Measurements from ENCODE around the gene DBX2.

DBX2 gene

GRCh38 chr12:45042599-45042998, 8.3 kb downstream of the DBX2 start:
- no peak overlapping the region for H3K4me3 ChIP-seq (ENCODE audit: low read length)
- TF ChIP-seq CTCF (conservative IDR thresholded peaks at IDR 0.05; ENCODE audit: low read depth, low read length) = no peak
- no peak for DNase-seq (ENCODE audit: low read depth)

- TF ChIP-seq CTCF (conservative IDR thresholded peaks at IDR 0.05; ENCODE audit: low read depth, low read length) = no peak
- H3K4me3 ChIP-seq (ENCODE audit: low read length) = no peak overlapping the region
- DNase-seq (ENCODE audit: low read depth) = no peak
These were observed 9.9 kb downstream of the DBX2 start for GRCh38 chr12:45040977-45041376.

- no peak for DNase-seq (ENCODE audit: low read depth)
- no peak for TF ChIP-seq CTCF (conservative IDR thresholded peaks at IDR 0.05; ENCODE audit: low read depth, low read length)
These were observed 11.1 kb downstream of the DBX2 start for GRCh38 chr12:45039757-45040156.

GRCh38 chr12:45034861-45035265, 16.0 kb downstream of the DBX2 start:
- H3K4me3 ChIP-seq (ENCODE audit: low read length) = no peak overlapping the region
- no peak for TF ChIP-seq CTCF (conservative IDR thresholded peaks at IDR 0.05; ENCODE audit: low read depth, low read length)
- DNase-seq (ENCODE audit: low read depth) = no peak

More at GRCh38 chr12:45039757-45040156, 11.1 kb downstream of the DBX2 start:
- H3K4me3 ChIP-seq (ENCODE audit: low read length) = no peak overlapping the region

GRCh38 chr12:45017916-45018315, 33.0 kb downstream of the DBX2 start:
- no peak for DNase-seq (ENCODE audit: low read depth)
- no peak for TF ChIP-seq CTCF (conservative IDR thresholded peaks at IDR 0.05; ENCODE audit: low read depth, low read length)
- H3K4me3 ChIP-seq (ENCODE audit: low read length) = no peak overlapping the region

GRCh38 chr12:45014396-45014795, 36.5 kb downstream of the DBX2 start:
- DNase-seq (ENCODE audit: low read depth) = no peak
- TF ChIP-seq CTCF (conservative IDR thresholded peaks at IDR 0.05; ENCODE audit: low read depth, low read length) = no peak
- no peak overlapping the region for H3K4me3 ChIP-seq (ENCODE audit: low read length)

GRCh38 chr12:45012749-45013148, 38.1 kb downstream of the DBX2 start:
- no peak overlapping the region for H3K4me3 ChIP-seq (ENCODE audit: low read length)
- DNase-seq (ENCODE audit: low read depth) = no peak
- no peak for TF ChIP-seq CTCF (conservative IDR thresholded peaks at IDR 0.05; ENCODE audit: low read depth, low read length)

Data from retinal pigment epithelial cell (primary cell).